ENCODE measurements around the gene METTL4.
"Not testable (repeated sequence)": the region's sequence is repeated elsewhere in the genome, so short reads cannot be mapped to it uniquely, and the experiment has no call there.

Gene METTL4

DNA sequence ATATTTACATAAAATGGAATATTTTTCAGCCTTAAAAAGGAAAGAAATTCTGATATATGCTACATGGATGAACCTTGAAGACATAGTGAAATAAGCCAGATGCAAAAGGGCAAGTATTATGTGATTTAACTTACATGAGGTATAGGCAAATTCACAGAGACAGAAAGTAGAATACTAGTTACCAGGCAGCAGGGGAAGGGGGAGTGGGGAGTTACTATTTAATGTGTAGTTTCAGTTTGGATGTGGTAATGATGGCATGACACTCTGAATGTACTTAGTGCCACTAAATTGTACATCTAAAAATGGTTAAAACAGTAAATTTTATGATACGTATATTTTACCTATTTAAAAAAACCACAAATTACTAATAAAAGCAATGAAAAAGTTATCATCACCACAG is 12.1 kb downstream of the METTL4 start:
- no peak for DNase-seq (ENCODE audit: low read depth)

DNA sequence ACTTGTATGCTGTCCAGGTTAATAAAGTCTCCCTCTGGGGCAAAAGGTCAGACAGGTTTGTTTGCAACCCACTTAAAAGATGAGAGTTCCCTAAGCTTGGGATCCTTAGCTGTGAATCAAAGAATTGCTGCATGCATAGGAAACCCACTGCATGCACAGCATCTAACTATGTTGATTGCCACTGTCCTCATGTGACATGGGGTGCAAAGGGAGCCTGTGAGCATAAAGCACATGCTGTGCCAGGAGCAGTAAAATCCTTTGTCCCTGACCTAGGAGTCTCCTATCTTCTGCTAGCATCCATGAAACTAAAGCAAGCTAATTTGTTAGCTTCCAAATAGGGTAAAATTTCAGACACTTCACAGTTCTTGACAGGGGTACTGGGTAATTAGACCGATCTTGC is 13.8 kb downstream of the METTL4 start:
- DNase-seq (ENCODE audit: low read depth): no peak

DNA sequence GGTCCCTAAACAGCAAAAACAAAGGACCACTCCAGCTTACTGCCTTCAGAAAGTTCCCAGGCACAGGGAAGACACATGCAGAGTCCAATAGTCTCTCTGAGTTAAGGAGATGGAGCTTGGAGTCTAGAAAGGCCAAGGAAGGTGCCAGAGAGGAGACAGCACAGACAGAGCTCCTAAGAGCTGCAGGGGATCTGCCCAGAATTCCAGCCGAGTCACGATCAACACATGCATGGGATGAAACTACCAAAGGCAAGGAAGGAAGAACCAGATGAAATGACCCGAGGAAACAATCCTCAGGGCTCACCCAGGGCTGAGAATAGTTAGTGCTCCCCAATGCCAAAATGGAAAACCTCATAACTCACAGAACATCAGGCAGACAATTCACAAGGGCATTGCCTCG is 15.4 kb downstream of the METTL4 start:
- no peak for DNase-seq (ENCODE audit: low read depth)

DNA sequence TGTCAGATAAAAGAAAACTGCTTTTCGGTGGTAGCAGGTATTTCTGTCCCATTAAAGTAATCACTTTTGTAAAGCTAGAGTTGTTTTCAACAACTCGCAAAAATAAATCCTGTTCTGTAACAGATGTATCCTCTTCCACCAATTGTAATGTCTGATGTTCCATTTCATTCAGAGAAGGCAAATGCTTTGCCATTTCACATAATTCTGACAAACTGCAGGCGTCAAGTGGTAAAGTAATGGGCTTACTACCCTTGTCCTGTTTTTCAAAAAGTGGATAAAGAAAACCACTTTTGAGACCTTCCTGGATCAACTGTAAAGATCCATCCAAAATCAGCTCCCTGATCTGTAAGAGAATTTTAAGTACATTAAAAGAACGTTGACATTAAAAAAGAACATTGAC is 16.6 kb downstream of the METTL4 start:
- DNase-seq (ENCODE audit: low read depth): no peak

DNA sequence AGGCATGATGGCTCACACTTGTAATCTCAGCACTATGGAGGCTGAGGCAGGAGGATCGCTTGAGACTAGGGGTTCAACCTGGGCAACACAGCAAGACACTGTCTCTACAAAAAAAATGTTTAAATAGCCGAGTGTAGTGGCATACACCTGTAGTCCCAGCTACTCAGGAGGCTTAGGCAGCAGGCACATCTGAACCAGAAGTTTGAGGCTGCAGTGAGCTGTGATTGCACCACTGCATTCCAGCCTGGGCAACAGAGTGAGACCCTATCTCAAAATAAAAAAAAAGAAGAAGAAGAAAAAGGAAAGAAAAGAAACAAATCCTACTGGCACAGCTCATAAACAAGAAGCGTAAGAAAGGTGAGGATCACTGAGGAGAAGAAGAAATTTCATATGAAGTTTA is 19.9 kb downstream of the METTL4 start:
- no peak for DNase-seq (ENCODE audit: low read depth)

DNA sequence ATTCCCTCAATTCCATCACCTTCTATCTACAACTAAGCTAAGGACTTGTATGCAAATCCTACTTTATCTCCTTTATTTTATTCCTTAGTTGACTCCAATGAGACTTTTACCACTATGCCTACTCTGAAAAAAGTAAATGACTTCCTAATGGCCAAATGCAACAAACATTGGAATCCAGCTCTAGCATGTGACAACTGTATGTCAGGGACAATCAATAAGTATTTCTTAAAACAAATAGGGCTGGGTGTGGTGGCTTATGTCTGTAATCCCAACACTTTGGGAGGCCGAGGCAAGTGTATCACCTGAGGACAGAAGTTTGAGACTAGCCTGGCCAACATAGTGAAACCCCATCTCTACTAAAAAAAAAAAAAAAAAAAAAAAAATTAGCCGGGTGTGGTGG is 21.8 kb downstream of the METTL4 start:
- DNase-seq (ENCODE audit: low read depth): no peak

DNA sequence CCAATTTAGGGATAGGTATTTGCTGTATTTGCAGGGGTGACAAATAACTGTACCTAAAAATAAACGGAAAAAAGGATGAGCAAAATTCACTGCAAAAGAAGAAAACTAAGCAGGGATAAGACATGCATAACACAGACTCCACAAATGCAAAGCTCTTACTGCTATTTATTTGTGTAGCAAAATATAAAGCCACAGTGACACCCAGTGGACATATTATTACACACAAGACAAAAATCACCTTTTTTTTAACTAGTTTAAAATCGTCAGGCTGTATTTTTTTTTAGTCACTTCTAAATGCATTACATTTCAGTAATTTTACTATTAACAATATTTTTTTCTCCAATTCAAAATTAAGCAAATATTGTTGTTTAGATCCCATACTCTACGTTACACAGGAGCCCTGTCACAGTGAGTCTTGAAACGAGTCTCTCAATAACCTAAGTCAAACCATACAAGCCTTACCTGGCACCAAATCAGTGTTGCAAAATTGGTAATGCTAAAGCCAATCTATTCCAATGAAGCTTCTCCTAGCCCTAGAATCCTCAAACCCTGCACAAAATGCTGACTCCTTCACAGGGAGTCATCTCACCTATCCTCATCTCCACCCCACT is 23.7 kb downstream of the METTL4 start:
- no peak for DNase-seq (ENCODE audit: low read depth)

DNA sequence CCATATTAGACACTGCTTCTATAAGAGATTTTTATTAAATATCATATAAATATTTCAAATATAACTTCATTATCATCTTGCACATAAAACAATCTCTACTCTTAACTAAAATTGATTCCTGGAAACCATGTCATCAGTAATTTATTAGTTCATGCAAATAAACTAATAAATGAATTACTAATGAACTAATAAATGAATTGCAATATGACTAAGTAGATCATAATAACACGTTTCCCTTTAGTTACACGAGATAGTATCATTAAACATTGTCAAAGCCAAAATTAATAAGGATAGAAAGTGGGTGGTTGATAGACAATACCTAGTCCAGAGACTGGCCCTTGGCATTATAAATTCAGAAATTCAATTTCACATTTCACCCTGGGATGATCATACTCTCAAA is 26.1 kb downstream of the METTL4 start:
- no peak for DNase-seq (ENCODE audit: low read depth)

DNA sequence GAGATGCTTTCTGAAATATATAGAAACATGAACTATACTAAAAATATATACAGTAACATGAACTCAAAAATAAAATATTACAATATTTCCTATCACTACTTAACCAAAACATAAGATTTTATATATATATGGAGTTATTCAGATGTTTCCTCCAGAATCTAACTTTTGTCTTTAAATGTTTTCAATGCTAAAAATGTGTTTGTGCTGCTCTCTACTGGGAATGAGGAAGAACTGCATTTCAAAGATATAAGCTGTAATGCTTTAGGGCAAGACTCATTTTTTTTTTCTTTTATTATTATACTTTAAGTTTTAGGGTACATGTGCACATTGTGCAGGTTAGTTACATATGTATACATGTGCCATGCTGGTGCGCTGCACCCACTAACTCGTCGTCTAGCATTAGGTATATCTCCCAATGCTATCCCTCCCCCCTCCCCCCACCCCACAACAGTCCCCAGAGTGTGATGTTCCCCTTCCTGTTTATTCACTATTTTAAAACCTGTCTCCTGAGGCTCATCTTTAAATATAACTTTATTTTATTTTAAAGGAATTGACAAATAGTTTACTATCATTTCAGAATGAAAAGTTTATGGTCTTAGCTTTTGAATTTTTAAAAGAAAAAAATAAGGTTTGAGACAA is 29.3 kb downstream of the METTL4 start:
- DNase-seq (ENCODE audit: low read depth): not testable (repeated sequence)

DNA sequence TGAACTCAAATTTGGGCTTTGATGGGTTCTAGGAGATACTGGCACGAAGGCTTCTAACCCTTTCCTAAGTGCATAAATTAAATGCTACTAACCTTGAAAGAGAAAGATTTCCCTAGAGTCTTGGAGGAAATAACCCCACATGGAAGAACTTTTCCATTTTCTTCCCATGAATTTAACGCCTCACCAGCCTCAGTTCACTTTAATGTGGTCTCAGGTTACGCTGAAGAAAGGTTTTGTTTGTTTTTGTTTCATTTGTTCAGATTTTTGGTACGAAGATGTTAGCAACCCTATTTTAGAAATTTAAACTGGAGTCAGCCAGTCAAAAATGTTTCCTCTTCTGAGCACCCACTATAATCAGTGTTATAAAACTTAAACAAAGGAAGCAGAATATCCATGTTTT is 30.7 kb downstream of the METTL4 start:
- no peak for DNase-seq (ENCODE audit: low read depth)

DNA sequence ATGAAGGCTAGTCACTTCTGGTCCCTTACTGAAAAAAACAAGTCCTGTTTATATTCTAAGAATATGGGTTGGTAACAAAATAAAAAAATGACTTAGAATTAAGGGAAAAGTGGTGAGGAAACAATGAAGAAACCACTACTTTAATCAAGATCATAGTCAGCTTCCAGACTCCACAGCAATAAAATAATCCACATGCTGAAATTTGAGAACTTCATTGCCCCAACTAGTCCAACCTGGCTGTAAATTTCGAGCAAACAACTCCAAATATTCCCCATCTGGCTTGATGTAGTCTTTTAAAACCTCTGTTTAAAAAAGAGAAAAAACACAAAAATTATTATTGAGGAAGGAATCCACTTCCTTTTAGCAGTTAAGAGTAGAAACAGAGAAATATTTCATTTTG is 32.5 kb downstream of the METTL4 start:
- DNase-seq (ENCODE audit: low read depth): no peak

DNA sequence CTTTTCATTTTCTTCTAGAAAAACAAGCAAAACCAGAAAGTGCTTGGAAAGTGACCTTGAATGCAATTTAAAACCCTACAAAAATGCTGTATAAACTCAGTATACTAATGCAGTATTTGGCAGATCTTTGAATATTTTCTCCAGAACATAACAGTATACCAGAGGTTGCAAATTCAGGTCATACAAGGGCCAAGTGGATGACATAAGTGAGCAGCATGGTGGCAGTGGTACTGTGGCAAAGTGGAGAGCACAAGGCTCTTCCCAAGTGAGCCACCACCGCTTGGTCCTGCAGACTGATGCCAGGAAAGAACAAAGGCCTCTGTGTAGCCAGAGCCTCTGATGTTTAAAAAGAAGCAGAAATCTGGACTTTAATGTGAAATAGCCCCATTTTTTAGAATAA is 33.1 kb downstream of the METTL4 start:
- DNase-seq (ENCODE audit: low read depth): no peak

DNA sequence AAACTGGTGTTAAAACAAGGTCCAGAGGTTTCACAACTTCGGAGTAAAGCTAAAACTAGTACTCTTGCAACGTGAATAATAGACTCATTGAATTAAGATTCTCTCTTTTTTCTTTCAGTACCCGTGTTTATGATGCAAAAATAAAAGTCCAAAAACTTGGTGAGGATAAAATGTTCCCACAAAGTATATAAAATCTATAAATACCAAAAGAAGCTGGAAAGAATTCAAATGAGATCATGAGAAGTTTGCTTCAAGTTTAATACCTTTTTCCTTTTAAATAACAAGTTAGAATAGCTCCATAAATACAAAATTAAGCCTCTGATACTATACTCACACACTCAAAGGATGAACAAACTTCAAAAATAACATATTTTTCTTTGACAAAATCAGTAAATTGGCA is 34.0 kb downstream of the METTL4 start:
- no peak for DNase-seq (ENCODE audit: low read depth)

DNA sequence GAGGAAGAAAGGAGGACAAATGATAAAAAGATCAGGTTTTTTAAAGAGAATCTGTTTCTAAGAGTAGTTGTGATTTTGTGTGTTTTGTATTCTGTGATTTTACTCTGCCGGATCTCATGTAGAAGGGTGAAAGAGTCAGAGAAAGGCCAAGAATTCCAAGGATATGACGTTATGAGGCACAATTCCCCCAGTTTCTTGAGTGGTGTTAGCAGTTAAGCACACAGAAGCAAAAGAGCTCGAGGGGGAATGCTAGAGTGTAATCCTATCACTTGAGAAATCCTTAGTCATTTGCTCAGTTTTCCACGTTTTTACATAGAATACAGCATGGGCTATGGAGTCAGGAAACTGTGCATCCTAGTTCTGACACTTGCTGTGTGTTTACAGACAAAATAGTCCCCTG is 34.8 kb downstream of the METTL4 start:
- DNase-seq (ENCODE audit: low read depth): no peak

DNA sequence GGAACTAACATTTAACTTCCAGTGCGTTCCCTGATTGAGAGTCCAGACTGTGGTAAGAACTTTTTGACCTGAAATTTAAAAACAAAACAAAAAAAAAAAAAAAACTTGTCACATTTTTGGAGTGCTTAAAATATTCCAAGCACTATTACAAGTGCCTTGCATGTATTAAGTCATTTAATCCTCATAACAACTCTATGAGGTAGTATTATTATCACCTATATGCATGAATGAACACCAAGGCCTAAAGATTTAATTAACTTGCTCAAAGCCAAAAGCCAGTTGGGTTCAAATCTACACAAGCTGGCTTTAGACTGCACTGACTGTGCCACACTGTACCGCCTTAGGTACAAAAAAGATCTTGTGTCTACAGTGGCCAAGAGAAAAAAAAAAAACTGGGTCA is 35.2 kb downstream of the METTL4 start:
- DNase-seq (ENCODE audit: low read depth): no peak

DNA sequence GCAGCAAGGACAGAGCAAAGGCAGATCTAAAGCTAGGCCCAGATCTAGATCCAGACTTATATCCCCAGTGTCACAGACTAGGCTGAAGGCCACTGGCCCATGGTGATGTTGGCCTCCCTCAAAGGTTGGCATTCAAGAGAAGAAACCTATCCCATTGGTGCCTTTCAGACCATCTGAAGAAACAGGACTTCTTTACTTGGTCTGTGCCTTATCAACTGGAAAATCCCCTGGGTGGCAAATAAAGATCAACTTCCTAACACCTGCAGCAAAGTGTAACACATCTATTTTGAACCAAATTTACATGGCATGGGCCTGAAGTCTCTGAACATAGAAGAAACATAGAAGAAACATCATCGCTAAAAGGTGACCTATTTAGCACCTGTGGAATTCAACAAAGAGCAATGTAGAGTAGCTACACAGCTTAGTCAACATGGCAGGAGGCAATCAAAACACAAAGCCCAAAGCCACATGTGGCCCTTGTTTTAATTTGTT is 35.8 kb downstream of the METTL4 start:
- DNase-seq (ENCODE audit: low read depth): no peak

DNA sequence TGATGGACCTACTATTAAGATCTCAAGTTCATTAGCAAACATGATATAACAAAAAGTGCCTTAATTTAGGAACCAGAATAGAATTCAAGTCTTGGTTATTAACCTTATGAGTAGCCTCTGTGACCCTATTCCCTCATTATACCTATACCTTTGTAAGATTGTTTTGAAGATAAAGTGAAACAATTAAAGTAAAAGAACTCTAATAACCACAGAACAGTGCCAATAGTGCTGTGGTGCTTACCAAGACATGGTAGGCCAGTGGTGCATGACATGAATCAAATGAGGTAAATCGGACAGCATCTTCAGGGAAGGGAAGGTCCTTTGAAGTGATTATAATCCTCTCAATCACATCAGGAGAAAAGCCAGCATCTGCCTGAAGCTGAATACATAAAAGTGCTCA is 36.4 kb downstream of the METTL4 start:
- no peak for DNase-seq (ENCODE audit: low read depth)

DNA sequence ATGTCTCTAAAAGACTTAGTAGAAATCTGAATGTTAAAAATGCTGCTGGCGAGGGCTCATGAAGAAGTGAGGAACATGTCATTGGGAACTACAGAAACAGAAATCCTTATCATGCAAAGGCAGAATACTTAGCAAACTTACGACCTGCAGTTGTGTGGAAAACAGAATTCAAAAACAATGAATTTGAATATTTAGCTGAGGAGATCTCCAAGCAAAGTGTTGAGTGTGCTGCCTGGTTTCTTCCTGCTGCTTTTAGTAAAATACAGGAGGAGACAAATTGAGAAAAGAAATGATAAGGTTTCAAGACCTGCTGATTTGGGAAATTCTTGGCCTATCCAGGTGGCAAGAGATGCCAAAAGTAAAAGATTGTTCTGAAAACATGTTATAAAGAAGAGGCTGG is 38.5 kb downstream of the METTL4 start:
- DNase-seq (ENCODE audit: low read depth): no peak

DNA sequence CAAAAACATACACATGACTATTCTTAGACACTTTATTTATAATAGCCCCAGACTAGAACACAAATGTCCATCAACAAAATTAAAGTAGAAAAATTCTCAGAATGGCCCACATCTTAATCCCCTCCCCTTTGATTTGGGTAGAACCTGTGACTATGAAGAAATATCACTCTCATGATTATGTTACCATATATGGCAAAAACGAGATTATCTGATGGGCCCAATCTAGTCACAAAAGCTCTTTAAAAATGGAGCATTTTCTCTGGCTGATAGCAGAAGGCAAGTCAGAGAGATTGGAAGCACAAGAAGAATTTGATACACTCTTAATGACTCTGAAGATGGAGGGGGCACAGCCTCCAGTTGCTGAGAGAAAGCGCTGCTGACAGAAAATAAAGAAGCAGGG is 39.6 kb downstream of the METTL4 start:
- DNase-seq (ENCODE audit: low read depth): no peak

DNA sequence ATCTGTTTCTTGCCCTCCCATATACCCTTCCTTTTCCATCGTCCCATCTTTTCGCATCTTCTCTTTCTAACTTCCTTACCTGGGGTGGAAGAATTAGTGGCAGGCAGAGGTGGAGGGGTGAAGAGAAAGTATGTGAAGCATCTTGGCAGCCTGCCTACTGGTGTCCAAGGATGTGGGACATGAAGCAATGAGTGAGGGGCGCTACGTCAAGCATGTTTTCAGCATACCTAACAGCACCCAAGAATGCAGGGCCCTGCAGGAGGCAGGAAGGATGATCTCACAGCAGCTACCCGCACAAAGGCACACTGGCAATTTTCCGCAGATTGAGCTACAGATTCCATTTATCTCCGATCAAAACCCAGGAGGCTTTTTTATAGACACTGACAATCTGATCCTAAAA is 42.2 kb downstream of the METTL4 start:
- no peak for DNase-seq (ENCODE audit: low read depth)

DNA sequence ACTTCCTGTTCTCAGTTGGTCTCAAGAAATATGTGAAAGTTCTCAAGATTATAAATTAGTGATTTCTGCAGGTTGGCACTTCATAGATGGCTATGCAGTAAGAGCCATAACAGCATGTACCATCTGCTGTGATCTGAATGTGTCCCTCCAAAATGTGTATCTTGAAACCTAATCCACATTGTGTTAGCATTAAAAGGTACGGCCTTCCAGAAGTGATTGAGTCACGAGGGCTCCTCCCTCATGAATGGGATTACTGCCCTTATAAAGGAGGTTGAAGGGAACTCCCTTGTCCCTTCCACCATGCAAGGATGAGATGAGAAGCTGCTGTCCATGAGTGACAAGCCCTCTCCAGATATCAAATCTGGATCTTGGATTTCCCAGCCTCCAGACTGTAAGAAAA is 45.0 kb downstream of the METTL4 start:
- DNase-seq (ENCODE audit: low read depth): no peak

DNA sequence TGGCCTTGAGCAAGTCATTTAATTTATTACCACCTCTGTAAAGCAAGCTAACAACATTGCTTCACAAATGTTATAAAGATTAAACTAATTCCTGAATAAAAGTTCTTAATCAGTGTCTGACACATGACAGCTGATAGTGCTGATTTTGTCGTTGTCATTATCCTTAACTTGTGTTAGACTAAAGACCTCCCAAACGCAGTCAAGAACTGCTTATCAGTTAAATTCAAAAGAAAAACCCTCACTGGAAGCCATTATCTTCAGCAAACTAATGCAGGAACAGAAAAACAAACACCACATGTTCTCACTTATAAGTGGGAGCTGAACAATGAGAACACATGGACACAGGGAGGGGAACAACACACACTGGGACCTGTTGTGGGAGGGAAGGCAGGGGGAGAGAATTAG is 46.5 kb downstream of the METTL4 start:
- DNase-seq (ENCODE audit: low read depth): not testable (repeated sequence)

DNA sequence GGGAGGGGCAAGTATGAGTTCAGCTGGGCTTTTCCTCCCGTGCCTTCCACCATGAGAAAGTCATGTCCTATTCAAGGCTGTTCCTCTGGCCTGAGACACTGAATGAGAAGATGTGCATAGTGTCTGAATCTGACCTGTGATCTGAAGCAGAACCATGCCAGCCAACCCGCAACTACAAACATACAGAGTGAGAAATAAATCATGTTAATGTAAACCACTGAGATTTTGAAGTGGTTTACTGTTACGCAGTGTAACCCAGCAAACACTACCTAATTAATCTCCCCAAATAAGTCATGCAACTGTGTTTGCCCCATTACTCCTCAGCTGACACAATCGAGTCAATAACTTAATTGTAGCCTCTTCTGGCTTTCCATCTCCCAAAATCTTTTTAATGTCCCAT is 49.2 kb downstream of the METTL4 start:
- DNase-seq (ENCODE audit: low read depth): no peak

DNA sequence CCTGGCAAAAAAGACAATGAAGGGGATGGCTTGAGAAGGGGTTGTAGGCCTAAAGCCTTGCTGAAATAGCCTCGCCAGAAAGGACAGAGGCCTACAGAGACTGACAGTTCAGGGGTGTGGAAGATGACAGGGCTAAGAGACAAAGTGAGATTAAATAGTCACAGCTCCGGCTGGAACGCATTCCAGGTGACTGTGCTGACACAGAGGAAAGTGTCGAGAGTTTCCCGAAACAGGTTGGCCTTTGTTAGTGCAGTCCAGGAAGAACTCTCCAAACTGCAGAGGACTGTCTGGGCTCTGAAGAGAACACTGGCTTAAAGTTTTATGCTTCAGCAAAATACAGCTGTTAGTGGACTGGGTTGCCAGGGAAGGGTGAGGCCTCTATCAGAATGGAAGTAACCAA is 52.8 kb downstream of the METTL4 start:
- no peak for DNase-seq (ENCODE audit: low read depth)
